ENCODE measurements around the gene RNH1. TPM values are rescaled to one million over a fixed set of nuclear protein-coding genes. Genes with fewer than 3 reads are reported as not detected.

Gene RNH1
- total and polyA plus RNA-seq, 2 of the 8 experiments (the other 6 are each of a cell fraction or from before 2014, with no cell fraction given): 48.7 to 49.8 TPM

- TF ChIP-seq GTF2F1 (IDR thresholded peaks at IDR 0.05; ENCODE audit: borderline replicate concordance, low read depth, low read length) (peak; percentile 46; the same call in 1 of the 2 replicates), ASH2L (IDR thresholded peaks at IDR 0.05; ENCODE audit: low read length) (peak; percentile 5), FOSL1 (IDR thresholded peaks at IDR 0.05; ENCODE audit: insufficient read depth, low read depth, low read length) (no peak), TBP (IDR thresholded peaks at IDR 0.05; ENCODE audit: low read depth, low read length) (peak; percentile 68), CBX8 (IDR thresholded peaks at IDR 0.05; ENCODE audit: borderline replicate concordance, low read depth, low read length) (no peak), ATF3 (IDR thresholded peaks at IDR 0.05; ENCODE audit: insufficient read depth, low read depth, low read length) (peak; percentile 62), SP1 (IDR thresholded peaks at IDR 0.05; ENCODE audit: low read depth, low read length) (0 out of 2 replicates have a peak, but pooled peaks have one; percentile 60), SIX5 (IDR thresholded peaks at IDR 0.05; ENCODE audit: low read depth, low read length) (peak; percentile 92), BACH1 (IDR thresholded peaks at IDR 0.05; ENCODE audit: low read length) (no peak), TEAD4 (IDR thresholded peaks at IDR 0.05; ENCODE audit: low read depth, low read length) (no peak), HDAC2 (IDR thresholded peaks at IDR 0.05; ENCODE audit: borderline replicate concordance in 1 of 2, low read depth in 2 of 2, low read length in 2 of 2) (peak in 1 of 2 experiments; percentile 57; a peak in 1 of 4 replicates), BCL11A (IDR thresholded peaks at IDR 0.05; ENCODE audit: low read depth in 2 of 2, low read length in 2 of 2) (no peak), TAF7 (optimal IDR thresholded peaks at IDR 0.05; ENCODE audit: borderline replicate concordance, low read depth, low read length) (peak; percentile 54), CTBP2 (IDR thresholded peaks at IDR 0.05; ENCODE audit: borderline replicate concordance, insufficient read depth, insufficient read length, low read length) (no peak), RFX5 (IDR thresholded peaks at IDR 0.05; ENCODE audit: borderline replicate concordance, low read depth, low read length) (no peak), PHF8 (conservative IDR thresholded peaks at IDR 0.05; ENCODE audit: low read depth, low read length) (peak; percentile 77), POLR2A (IDR thresholded peaks at IDR 0.05; ENCODE audit: control extremely low read depth in 1 of 2, low read depth in 2 of 2, low read length in 2 of 2) (peak in 1 of 2 experiments; percentile 94; a peak in 2 of 3 replicates), EZH2 (IDR thresholded peaks at IDR 0.05; ENCODE audit: low read depth, low read length, severe bottlenecking) (no peak)
These were observed 56.9 kb downstream of the RNH1 start, which contains the start of gene PTDSS2 (continued) for GRCh38 chr11:449889-450808.

All from H1 (cell line).